ENCODE data around the gene ASIC1.

ASIC1 gene

GRCh38 chr12:50085615-50086072 lies 28.2 kb downstream of the ASIC1 start:
- DNase-seq: no peak

- DNase-seq: no peak
Measured at GRCh38 chr12:50086148-50086547, 28.8 kb downstream of the ASIC1 start.

- DNase-seq: no peak
Measured at GRCh38 chr12:50087151-50087550, 29.8 kb downstream of the ASIC1 start.

- DNase-seq: no peak
Measured at GRCh38 chr12:50087995-50088394, 30.6 kb downstream of the ASIC1 start.

- DNase-seq: no peak
Measured at GRCh38 chr12:50088577-50089335, 31.4 kb downstream of the ASIC1 start.

GRCh38 chr12:50089730-50090129 lies 32.3 kb downstream of the ASIC1 start:
- DNase-seq: no peak

GRCh38 chr12:50090391-50090790 lies 33.0 kb downstream of the ASIC1 start:
- no peak for DNase-seq

GRCh38 chr12:50097952-50098351 lies 40.6 kb downstream of the ASIC1 start:
- DNase-seq: no peak

- no peak for DNase-seq
Measured at GRCh38 chr12:50099302-50100008, 42.1 kb downstream of the ASIC1 start.

GRCh38 chr12:50100561-50100960 lies 43.2 kb downstream of the ASIC1 start:
- DNase-seq: no peak

GRCh38 chr12:50101663-50102062 lies 44.3 kb downstream of the ASIC1 start:
- DNase-seq: no peak

GRCh38 chr12:50102131-50102531 lies 44.7 kb downstream of the ASIC1 start:
- DNase-seq: no peak

- DNase-seq: no peak
Measured at GRCh38 chr12:50102646-50103309, 45.4 kb downstream of the ASIC1 start.

GRCh38 chr12:50103351-50103750 lies 46.0 kb downstream of the ASIC1 start:
- no peak for DNase-seq

- peak; percentile 61 for DNase-seq
Measured at GRCh38 chr12:50103767-50104321, 46.4 kb downstream of the ASIC1 start, which contains the start of gene GPD1. TSS of gene GPD1 (plus strand) at chr12:50104008. CDS start at chr12:50104051, 43 bp downstream.

GRCh38 chr12:50104417-50105366 lies 47.3 kb downstream of the ASIC1 start:
- DNase-seq: peak; percentile 50

- no peak for DNase-seq
Measured at GRCh38 chr12:50105913-50106450, 48.6 kb downstream of the ASIC1 start.

- DNase-seq: no peak
Measured at GRCh38 chr12:50106907-50107306, 49.5 kb downstream of the ASIC1 start.

GRCh38 chr12:50107416-50108268 lies 50.2 kb downstream of the ASIC1 start:
- DNase-seq: no peak

GRCh38 chr12:50109319-50109718 lies 51.9 kb downstream of the ASIC1 start:
- DNase-seq: no peak
